Measurements from ENCODE around the gene PTPN11.
"Not testable (repeated sequence)": the region's sequence is repeated elsewhere in the genome, so short reads cannot be mapped to it uniquely, and the experiment has no call there.

Gene PTPN11

GRCh38 chr12:112418608-112419296 lies at the start of gene PTPN11:
PTPN11 (plus strand) TSS chr12:112418947; CDS start chr12:112419112, 165 bp downstream.
- peak; percentile 92 for DNase-seq

- DNase-seq, result no peak
These were observed 48.5 kb upstream of the PTPN11 start for GRCh38 chr12:112370199-112370598.

GRCh38 chr12:112370868-112371510 lies 47.8 kb upstream of the PTPN11 start:
- no peak for DNase-seq

GRCh38 chr12:112374166-112374740 lies 44.5 kb upstream of the PTPN11 start:
- no peak for DNase-seq

- DNase-seq, result no peak
These were observed 43.6 kb upstream of the PTPN11 start for GRCh38 chr12:112375105-112375504.

- DNase-seq, result no peak
These were observed 37.9 kb upstream of the PTPN11 start for GRCh38 chr12:112380663-112381405.

- peak; percentile 27 for DNase-seq
These were observed 37.3 kb upstream of the PTPN11 start for GRCh38 chr12:112381406-112381882.

GRCh38 chr12:112381883-112382796 lies 36.6 kb upstream of the PTPN11 start, which contains the start of gene HECTD4:
HECTD4 (minus strand) TSS chr12:112382431; CDS start chr12:112382128, 303 bp downstream.
- peak; percentile 95 for DNase-seq

GRCh38 chr12:112382866-112383265 lies 35.9 kb upstream of the PTPN11 start:
- DNase-seq, result no peak

GRCh38 chr12:112386726-112387125 lies 32.0 kb upstream of the PTPN11 start:
- no peak for DNase-seq

GRCh38 chr12:112389228-112389627 lies 29.5 kb upstream of the PTPN11 start:
- DNase-seq, result no peak

- DNase-seq, result not testable (repeated sequence)
These were observed 28.7 kb upstream of the PTPN11 start for GRCh38 chr12:112389922-112390654.

- DNase-seq, result no peak
These were observed 25.4 kb upstream of the PTPN11 start for GRCh38 chr12:112393328-112393727.

- DNase-seq, result no peak
These were observed 17.7 kb upstream of the PTPN11 start for GRCh38 chr12:112401054-112401453.

- no peak for DNase-seq
These were observed 16.7 kb upstream of the PTPN11 start for GRCh38 chr12:112401903-112402498.

- no peak for DNase-seq
These were observed 11.9 kb upstream of the PTPN11 start for GRCh38 chr12:112406519-112407488.

GRCh38 chr12:112407683-112408082 lies 11.1 kb upstream of the PTPN11 start:
- DNase-seq, result not testable (repeated sequence)

- peak; percentile 58 for DNase-seq
These were observed 10.1 kb upstream of the PTPN11 start for GRCh38 chr12:112408621-112409020.

- DNase-seq, result peak; percentile 94
These were observed 9.5 kb upstream of the PTPN11 start, which contains the start of gene RPL6 for GRCh38 chr12:112409064-112409905. RPL6 (minus strand) TSS chr12:112409605; CDS start chr12:112408656, 949 bp downstream.

Data from activated CD4-positive, alpha-beta T cell treated with anti-CD3 and anti-CD28 coated beads, Interleukin-10, Interleukin-2, amounts not matched to agents 100 ng/mL and 50 ng/mL, durations not matched to agents 16 hours and 8 hours (primary cell).